HL-60 (cell line): ENCODE data around the gene LRRC1.

Source experiments
- CTCF ChIP-seq: IDR thresholded peaks from one replicate; pipeline ENCODE4 v1.5.1; 2011; ENCODE audit warnings: low read length, control low read depth, inconsistent platforms; ENCODE audit not compliant: insufficient read depth
- POLR2AphosphoS5 ChIP-seq: IDR thresholded peaks from 2 replicates; pipeline ENCODE4 v1.6.1; 2012; ENCODE audit warnings: low read depth
- REST ChIP-seq: IDR thresholded peaks from 2 replicates; pipeline ENCODE4 v1.6.1; 2012; ENCODE audit warnings: low read depth; ENCODE audit not compliant: insufficient replicate concordance

- TF ChIP-seq CTCF: no peak
- TF ChIP-seq POLR2AphosphoS5: no peak
- TF ChIP-seq REST: no peak
Observed at GRCh38 chr6:53898026-53898795, 103.4 kb downstream of the LRRC1 start.
